GM23248 (cell line): Measurements from ENCODE around the gene VPS4A.
"Not testable (repeated sequence)": the region's sequence is repeated elsewhere in the genome, so short reads cannot be mapped to it uniquely, and the experiment has no call there.

ENCODE experiments used
- EZH2 ChIP-seq: fragments of 200-600 bp; sonication (generic); IDR thresholded peaks from 2 replicates; pipeline ENCODE4 v1.6.1; 2018; ENCODE audit warnings: antibody characterized with exemption, mild to moderate bottlenecking; ENCODE audit not compliant: insufficient read depth, poor library complexity, severe bottlenecking
- EZH2phosphoT487 ChIP-seq: fragments of 200-600 bp; sonication (generic); IDR thresholded peaks from 2 replicates; pipeline ENCODE4 v1.6.1; 2018; ENCODE audit warnings: antibody characterized with exemption, moderate library complexity, mild to moderate bottlenecking, low read depth; ENCODE audit not compliant: insufficient read depth

GRCh38 chr16:69291657-69292056 is 19.5 kb upstream of the VPS4A start:
- TF ChIP-seq EZH2phosphoT487, EZH2: not testable (repeated sequence)
